HG02970 (cell line): ENCODE results near the gene HERC4.
"Not testable (repeated sequence)": the region's sequence is repeated elsewhere in the genome, so short reads cannot be mapped to it uniquely, and the experiment has no call there.

Experiments used
- ATAC-seq: cut with Tn5 transposase; IDR thresholded peaks from one replicate; pipeline ENCODE4 v1.9.1; 2021; ENCODE audit warnings: mild to moderate bottlenecking, moderate library complexity, moderate number of reproducible peaks; ENCODE audit not compliant: unreplicated experiment, low FRiP score

Gene HERC4

DNA sequence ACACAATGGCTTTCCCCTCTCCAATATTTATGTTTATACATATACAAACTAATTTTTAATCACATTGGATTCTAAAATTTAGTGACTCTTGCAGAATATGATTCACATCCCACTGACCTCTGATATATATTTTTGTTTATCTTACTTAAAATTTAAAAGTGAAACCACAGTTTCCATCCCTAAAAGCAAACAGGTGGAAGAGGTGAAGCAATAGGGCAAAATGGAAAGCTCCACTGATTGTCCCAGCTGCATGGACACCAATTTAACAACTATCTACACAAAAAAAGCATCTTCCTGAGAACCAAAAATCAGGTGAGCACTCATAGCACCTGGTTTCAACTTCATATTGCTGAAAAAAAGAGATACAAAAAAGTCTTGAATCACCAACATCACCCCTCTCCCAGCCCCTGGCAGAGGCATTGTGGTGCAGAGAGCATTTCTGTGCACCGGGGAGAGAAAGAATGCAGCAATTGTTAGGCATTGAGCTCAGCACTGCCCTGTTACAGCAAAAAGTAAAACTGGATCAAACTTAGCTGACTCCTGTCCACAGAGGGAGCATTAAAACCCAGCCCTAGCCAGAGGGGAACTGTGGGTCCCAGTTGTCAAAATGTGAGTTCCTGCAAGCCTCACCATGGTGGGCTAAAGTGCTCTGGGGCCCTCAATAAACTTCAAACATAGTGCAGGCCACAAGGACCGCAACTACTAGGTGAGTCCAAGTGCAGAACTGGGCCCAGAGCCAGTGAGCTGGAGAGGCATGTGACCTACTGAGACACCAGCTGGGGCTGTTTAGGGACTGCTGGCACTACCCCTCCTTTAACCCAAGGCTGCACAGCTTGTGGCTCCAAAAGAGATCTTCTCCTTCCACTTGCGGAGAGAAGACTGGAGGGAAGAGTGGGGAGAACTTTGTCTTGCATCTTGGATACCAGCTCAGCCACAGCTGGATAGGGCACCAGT lies 98.5 kb downstream of the HERC4 start:
- no peak for ATAC-seq

DNA sequence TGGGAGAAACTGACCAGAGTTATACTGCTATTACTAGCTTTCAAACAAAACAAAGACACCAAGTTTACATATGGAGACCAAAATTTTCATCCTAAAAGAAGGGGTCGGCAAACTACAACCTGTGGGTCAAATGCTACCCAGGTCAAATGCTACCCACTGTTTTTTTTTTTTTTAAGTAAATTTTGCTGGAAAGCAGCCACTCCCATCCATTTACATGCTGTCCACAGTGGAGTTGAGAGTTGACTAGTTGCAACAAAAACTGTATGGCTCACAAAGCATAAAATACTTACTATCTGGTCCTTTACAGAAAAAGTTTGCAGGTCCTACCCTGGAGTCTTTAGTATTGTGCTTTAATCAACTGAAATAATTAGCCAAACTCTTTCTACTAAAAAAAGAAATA lies 99.2 kb downstream of the HERC4 start:
- ATAC-seq, result no peak

DNA sequence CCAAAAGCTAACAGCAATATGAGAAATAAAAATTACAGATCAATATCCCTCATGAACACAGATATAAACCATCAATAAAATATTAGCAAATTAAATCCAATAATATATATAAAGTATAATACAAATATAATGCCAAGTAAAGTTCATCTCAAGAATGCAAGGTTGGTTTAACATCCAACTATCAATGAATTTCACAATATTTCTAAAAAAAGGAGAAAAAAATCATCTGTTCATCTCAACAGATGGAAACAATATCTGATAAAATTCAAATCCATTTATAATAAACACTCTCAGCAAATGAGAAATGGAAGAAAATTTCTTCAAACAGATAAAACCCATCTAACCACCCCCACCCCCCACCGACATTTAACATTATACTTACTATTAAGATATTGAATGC lies 103.8 kb downstream of the HERC4 start:
- ATAC-seq, result no peak

DNA sequence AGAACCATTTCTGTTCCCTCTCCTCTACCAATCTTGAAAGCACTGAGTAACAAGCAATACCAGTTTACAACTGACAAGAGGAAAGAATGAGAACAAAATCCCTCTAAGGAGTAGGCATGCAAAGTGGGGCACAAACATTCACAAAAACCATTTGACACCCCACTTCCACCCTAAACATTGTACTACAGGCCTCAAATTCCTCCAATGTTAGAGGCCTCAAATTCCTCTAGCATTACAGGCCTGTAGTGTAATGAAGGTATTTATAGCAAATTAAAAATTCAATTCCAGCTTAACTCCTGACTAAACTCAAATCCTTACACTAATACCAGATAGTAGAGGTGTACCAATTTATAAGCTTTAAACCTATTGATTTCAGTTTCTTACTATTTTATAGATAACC lies 105.2 kb downstream of the HERC4 start:
- no peak for ATAC-seq

DNA sequence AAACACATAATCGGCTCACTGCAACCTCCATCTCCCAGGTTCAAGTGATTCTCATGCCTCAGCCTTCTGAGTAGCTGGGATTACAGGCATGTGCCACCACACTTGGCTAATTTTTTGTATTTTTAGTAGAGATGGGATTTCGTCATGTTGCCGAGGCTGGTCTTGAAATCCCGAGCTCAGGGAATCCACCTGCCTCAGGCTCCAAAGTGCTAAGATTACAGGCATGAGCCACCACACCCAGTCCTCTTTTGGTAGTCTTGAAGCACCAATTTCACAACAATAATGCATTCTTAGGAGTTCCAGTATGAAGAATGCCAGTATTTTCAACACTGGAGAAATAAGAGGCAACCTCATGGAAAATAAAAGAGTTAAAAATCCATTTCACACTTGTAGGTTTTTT lies 109.0 kb downstream of the HERC4 start:
- ATAC-seq, result not testable (repeated sequence)

DNA sequence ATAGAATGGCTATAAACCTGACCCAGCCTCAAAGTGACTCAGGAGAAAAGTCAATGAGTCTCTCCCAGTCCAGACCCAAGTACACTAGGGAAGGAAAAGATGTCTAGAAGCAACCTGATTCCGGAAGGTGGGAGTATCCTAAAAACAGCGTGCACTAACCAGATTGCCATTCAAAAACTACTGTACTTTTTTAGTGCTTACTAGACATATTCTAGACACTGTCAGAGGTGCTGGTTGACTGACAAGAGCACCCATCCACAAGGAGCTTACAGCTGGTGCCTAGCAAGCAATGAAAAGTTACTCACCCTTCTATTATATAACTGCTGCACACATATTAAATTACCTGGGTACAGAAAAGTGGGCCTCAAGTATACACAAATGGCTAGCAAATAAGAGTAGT lies 109.6 kb downstream of the HERC4 start:
- ATAC-seq, result no peak

DNA sequence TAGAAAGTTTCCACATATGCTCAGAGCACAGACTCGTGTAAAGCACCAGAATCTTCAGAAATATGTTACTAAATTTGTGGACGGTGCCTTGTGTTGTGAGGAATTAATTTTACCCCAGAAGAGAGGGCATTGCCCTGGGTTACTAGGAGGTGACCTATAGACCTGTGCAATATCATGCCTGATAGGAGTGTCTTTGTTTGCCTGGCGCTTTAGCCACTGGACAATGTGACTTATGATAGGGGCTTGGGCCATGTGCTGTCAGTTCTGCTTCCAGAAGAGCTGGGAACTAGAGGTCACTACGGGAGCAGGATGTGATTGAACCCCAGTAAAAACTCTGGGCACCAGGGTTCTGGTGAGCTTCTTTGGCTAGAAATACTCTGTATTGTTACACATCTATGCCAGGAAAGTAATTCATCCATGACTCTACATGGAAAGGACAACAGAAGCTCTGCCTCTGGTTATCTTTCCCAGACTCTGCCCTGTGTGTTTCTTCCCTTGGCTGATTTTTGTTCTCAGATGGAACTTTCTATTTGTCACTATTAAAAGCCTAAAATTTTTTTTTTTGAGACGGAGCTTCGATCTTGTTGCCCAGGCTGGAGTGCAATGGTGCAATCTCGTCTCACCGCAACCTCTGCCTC lies 115.1 kb downstream of the HERC4 start:
- ATAC-seq, result no peak

DNA sequence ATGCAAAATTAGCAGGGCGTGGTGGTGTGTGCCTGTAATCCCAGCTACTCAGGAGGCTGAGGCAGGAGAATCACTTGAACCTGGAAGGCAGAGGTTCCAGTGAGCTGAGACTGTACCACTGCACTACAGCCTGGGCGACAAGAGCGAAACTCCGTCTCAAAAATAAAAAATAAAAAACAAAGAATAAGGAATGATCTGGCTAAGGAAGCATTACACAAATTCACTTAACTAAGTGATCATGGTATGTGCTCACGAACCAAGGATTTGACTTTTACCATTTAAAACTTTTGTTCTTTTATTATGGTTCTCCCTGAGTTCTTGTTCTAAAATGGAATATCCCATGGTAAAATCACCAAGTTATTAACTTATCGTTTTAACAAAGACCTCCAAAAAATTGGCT lies 119.5 kb downstream of the HERC4 start:
- no peak for ATAC-seq

DNA sequence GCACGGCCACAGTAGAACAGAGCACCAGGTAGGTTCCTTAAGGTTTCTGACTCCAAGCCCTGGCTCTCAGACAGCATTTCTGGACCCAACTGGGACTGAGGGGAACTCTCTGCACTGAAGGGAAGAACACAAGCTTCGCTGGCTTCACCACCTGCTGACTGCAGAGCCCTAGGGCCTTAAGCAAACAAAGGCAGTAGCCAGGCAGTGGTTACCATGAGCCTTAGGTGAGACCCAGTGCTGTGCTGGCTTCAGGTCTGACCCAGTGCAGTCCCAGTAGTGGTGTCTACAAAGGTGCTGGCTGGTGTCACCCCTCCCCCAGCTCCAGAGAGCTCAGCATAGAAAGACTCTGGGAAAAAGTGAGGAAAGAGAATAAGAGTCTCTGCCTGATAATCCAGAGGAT lies 131.2 kb downstream of the HERC4 start:
- ATAC-seq, result no peak

DNA sequence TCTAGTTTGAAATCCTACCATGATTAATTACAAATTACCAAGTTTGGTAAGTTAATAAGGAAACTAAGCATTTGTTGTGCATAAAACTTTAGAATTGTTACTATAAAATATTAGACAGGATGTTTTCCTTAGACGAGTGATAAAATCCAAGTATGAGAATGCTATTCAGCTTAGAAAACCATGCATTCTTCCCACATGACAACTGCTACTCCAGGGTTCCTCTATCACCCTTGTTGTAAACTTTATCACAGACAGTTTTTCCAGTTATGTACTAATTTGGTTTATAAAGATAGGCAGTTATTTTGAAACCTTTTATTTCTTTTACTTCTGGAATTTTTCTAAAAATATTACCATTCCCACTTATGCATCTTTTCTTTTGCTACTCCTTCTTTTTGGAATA lies 138.7 kb downstream of the HERC4 start:
- ATAC-seq, result no peak

DNA sequence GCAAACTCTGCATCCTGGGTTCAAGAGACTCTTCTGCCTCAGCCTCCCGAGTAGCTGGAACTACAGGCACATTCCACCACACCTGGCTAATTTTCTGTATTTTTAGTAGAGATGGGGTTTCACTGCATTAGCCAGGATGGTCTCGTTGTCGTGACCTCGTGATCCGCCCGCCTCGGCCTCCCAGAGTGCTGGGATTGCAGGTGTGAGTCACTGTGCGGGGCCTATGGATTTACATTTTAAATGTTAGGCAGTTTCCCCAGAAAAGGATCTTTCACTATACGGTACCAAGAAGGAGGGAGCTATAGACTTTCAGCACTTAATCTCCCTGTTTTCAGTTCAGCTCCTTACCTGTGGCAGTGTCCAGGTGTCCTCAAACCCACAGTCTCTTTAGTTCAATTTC lies 139.9 kb downstream of the HERC4 start:
- ATAC-seq, result no peak

DNA sequence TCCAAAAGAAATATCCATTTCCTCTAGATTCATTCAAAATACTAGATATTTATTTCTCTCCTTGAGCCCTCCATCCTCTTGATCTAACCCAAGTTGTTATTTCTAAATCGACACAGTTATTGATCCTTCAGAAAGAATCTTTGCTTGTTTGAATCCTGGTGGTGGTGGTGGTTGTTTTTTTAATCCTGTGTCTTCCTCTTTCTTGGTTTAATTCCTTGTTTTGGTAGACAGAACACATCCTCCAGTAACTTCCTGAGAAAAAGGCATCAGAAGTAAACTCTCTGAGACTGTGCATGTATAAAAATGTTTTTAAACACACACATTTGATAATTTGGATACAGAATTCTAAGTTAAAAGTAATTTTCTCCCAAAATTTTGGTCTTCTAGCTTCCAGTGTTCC lies 140.7 kb downstream of the HERC4 start:
- no peak for ATAC-seq

DNA sequence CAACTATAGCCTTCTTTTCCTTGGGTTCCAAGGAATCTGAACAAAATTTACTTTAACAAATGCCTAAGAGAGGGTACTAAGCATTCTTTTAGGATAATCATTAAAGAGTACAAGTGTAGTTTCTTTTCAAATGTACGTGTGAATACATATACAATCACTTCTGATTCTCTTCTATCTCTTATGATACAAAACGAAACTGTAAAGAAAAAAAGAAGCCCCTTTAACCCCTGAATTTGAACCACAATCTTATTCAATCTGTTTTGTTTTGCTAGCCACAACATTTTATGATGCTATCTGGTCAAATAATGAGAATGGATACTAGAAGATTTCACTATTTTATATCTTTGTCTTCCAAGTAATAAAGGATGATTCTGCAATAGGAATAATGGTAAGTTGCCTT lies 141.9 kb downstream of the HERC4 start:
- no peak for ATAC-seq

DNA sequence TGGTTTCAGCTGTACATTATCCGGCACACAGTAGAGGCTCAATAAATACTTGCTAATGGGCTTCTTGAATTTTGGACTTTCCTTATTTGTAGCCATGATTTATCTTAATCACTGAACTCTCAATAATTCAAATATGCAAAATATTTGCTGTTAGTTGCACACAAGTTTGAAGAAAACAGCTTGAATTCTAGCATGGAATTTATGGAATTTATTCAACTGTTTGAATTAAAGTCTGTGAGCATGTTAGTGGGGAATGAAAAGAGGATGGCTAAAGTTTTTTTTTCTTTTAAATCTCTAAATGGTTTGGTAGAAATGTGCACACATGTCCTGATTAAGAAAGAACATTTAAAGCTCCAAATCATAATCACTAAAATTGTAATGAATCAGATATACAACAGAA lies 148.1 kb downstream of the HERC4 start:
- no peak for ATAC-seq

DNA sequence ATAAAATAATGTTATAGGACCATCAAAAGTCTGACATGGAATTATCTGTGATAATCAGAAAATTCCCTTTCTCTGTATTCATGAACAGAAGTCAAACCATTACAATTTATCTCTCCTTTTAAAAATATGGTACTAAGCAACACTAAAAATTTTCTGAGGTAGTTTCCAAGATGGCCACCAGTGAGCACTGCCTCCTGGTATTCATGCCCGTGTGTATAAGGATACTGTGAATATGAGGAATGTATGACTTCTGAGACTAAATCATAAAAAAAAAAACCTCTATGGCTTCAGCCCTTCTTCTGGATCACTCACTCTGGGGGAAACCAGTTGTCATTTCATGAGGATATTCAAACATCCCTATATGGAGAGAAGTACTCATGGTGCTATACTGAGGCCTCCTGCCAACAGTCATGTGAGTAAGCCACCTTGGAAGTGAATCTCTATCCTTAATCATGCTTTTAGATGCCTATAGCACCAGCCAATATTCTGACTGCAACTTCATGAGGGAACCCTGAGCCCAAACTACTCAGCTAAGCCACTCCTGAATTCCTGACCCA lies 149.6 kb downstream of the HERC4 start:
- ATAC-seq, result no peak

DNA sequence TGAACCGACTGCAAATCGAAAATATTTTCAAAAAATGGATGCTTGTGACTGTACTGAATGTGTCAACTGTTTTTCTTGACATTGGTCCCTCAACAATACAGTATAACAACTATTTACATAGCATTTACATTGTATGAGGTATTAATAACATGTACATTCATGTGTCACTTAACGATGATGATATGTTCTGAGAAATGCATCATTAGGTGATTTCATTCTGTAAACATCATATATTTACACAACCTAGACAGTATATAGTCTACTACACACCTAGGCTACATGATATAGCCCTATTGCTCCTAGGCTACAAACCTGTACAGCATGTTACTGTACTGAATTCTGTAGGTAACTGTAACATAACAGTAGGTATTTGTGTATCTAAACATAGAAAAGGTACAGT lies 150.9 kb downstream of the HERC4 start:
- no peak for ATAC-seq

DNA sequence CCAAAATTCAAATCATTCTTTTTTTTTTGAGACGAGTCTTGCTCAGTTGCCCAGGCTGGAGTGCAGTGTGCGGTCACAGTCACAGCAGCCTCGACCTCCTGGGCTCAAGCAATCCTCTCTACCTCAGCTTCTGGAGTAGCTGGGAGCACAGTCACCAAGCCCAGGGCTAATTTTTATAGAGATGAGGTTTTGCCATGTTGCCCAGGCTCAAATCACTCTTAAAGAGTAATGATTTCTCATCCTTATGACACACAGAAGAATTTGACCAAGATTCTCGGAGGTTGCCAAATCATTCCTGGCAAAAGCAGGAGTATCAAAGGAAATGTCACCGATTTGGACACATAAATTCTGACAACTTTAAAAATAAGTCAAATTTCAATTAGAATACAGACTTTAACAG lies 151.5 kb downstream of the HERC4 start:
- no peak for ATAC-seq

DNA sequence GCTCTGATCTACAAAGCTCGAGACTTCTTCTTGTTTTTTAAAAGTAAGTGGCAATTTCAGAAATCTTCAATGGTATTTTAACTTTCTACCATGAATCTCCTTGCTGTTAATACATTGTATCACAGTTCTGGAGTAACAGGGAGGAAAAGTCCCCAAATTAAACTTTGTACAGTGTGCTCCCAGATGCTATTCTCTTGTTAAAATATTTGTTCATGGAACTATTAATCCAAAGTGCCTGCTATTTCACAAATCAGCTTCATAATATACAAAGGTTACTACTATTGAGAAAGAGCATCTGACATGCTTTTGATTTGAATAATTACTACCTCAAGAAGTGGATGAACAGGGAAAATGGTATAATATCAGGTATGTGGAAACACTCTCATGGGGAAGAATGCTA lies 154.0 kb downstream of the HERC4 start:
- no peak for ATAC-seq

DNA sequence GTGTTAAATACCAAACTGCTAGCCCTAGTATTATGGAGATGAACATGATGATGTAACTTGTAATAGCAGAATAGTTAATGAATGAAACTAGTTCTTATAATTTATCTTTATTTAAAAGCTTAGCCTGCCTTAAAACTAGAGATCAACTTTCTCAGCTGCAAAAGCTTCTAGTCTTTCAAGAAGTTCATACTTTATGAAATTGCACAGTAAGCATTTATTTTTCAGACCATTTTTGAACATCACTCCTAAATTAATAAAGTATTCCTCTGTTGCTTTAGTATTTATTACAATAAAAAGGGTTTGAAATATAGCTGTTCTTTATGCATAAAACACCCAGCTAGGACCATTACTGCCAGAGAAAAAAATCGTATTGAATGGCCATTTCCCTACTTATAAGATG lies 157.4 kb downstream of the HERC4 start:
- no peak for ATAC-seq

DNA sequence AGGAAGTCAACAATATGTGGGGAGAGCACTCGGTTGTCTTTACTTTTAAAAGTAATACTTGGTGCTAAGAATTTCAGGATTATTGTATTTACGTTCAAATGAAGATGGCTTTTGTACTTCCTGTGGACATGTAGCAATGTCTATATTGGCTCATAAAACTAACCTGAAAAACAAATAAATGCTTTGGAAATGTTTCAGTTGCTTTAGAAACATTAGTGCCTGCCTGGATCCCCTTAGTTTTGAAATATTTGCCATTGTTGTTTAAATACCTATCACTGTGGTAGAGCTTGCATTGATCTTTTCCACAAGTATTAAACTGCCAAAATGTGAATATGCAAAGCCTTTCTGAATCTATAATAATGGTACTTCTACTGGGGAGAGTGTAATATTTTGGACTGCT lies 157.9 kb downstream of the HERC4 start:
- ATAC-seq, result no peak

DNA sequence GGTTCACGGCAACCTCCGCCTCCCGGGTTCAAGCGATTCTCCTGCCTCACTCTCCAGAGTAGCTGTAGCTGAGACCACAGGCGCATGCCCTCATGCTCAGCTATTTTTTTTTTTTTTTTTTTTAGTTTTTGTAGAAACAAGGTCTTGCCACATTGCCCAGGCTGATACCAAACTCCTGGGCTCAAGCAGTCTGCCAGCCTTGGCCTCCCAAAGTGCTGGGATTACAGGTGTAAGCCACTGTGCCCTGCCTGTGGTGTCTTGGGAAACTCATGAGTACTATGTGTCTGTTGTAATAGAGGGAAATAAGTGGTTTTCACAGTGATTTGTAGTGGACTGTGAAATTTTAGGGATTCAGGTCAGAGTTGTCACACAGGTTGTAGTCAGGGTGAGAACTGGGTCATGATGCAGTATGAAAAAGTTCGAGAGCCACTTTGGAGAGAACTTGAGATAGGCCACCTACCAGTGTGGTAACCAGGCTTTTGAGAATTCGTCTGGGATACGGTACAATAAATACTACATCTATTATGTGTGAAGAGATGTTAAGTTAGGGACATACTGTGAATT lies 160.2 kb downstream of the HERC4 start:
- no peak for ATAC-seq
